DND-41 (cell line): Measurements from ENCODE around the gene BACH2.

Source experiments
- EZH2 ChIP-seq: IDR thresholded peaks from 3 replicates; pipeline ENCODE4 v1.6.1; 2012; ENCODE audit warnings: borderline replicate concordance, low read depth, mild to moderate bottlenecking, moderate library complexity, low read length, inconsistent platforms; ENCODE audit not compliant: severe bottlenecking
- TF ChIP-seq, protein P1 (sequence below): IDR thresholded peaks from 2 replicates; pipeline ENCODE4 v1.5.1; 2012; ENCODE audit warnings: borderline replicate concordance, low read length, moderate library complexity, mild to moderate bottlenecking; ENCODE audit not compliant: poor library complexity, severe bottlenecking; ENCODE audit errors: extremely low read depth

DNA sequence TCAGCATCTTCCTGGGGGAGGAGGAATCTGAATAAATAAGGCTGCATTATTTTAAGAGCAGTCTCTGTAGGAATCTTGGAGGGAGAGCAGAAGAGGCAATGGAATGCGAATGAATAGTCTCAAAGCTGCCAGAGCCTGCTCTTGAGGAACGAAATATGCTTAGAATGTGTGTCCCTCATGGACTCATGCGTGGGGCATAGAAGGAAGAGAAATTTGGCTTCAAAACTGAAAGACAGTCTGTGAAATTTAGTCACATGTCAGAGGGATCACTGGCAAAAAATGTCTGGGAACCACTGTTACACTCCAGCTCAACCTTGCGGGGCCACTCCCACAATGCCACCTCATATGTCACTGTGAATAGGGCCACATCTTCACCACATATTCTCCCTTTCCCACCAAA is 306.9 kb downstream of the BACH2 start:
- TF ChIP-seq, protein P1, sequence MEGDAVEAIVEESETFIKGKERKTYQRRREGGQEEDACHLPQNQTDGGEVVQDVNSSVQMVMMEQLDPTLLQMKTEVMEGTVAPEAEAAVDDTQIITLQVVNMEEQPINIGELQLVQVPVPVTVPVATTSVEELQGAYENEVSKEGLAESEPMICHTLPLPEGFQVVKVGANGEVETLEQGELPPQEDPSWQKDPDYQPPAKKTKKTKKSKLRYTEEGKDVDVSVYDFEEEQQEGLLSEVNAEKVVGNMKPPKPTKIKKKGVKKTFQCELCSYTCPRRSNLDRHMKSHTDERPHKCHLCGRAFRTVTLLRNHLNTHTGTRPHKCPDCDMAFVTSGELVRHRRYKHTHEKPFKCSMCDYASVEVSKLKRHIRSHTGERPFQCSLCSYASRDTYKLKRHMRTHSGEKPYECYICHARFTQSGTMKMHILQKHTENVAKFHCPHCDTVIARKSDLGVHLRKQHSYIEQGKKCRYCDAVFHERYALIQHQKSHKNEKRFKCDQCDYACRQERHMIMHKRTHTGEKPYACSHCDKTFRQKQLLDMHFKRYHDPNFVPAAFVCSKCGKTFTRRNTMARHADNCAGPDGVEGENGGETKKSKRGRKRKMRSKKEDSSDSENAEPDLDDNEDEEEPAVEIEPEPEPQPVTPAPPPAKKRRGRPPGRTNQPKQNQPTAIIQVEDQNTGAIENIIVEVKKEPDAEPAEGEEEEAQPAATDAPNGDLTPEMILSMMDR, result no peak
- TF ChIP-seq EZH2, result no peak
